Right lobe of liver (tissue), 6 donors: ENCODE measurements around the gene UBE2G2. TPM values are rescaled to one million over a fixed set of nuclear protein-coding genes. Genes with fewer than 3 reads are reported as not detected.
A peak's percentile ranks its signal among the peaks of the same experiment; 100 is the strongest.

ENCODE experiments used
- ATAC-seq, 4 donors: fragments of 200-7000 bp; cut with Tn5 transposase; one replicate each; pipeline ENCODE4 v1.9.1; 2020; ENCODE audit warnings: mild to moderate bottlenecking in 4 of 4, moderate library complexity in 4 of 4
- DNase-seq, 3 donors: peaks; one replicate each; pipeline ENCODE4 v3.0.0-alpha.2; 2020
- H3K27ac ChIP-seq, 3 donors: fragments of 200-600 bp; one replicate each; pipeline ENCODE4 v1.8.0; 2022
- H3K27me3 ChIP-seq, 2 donors: fragments of 200-600 bp; one replicate each; pipeline ENCODE4 v1.8.0; 2022
- H3K36me3 ChIP-seq, 4 donors: fragments of 200-600 bp; sonication (generic) in 1 of 4; one replicate each; pipeline versions ENCODE4 v1.5.1 to v1.8.0; 2017 to 2022; ENCODE audit warnings: control low read depth in 1 of 4
- H3K4me1 ChIP-seq, 4 donors: fragments of 200-600 bp; sonication (generic) in 1 of 4; one replicate each; pipeline versions ENCODE4 v1.5.1 to v1.8.0; 2017 to 2022; ENCODE audit warnings: control low read depth in 1 of 4
- H3K4me3 ChIP-seq, 3 donors: fragments of 200-600 bp; one replicate each; pipeline ENCODE4 v1.8.0; 2022
- H3K9me3 ChIP-seq, 4 donors: fragments of 200-600 bp; sonication (generic) in 1 of 4; one replicate each; pipeline versions ENCODE4 v1.5.1 to v1.8.0; 2017 to 2022; ENCODE audit warnings: control low read depth in 1 of 4
- CTCF ChIP-seq, 4 donors: fragments of 200-600 bp in 3 of 4; fragments of 450-650 bp in 1 of 4; IDR thresholded peaks; one replicate each; pipeline versions ENCODE4 v1.5.1 to v1.8.0; 2016 to 2022; ENCODE audit warnings: antibody characterized with exemption in 4 of 4, mild to moderate bottlenecking in 2 of 4
- POLR2A ChIP-seq: fragments of 450-650 bp; IDR thresholded peaks from one replicate; pipeline ENCODE4 v1.6.1; 2017; ENCODE audit warnings: antibody characterized with exemption, mild to moderate bottlenecking
- WGBS: methylation state at CpG from one replicate; pipeline ENCODE4 v1.1.6; 2018; ENCODE audit warnings: low coverage, low lambda C conversion rate; ENCODE audit not compliant: insufficient coverage; ENCODE audit errors: missing lambda C conversion rate; 5-methylcytosine and 5-hydroxymethylcytosine counted together
- intact Hi-C, 2 donors: fragments of 100-400 bp; cut with DNase I; formaldehyde crosslinking; loops; one replicate each; pipeline versions ENCODE4 v1.11.2 to v1.14.1; 2022
- total RNA-seq, 6 experiments: library from RNA; depleted of rRNA in 2 of 6; stranded (reverse); fragments of >200 nt in 2 of 6; fragmentation: NEBNext Ultra II Directional in 3 of 6; extraction: Animal tissue kit (Norgen Biotek cat#: 25700) in 3 of 6; gene quantifications; one replicate each; pipeline versions ENCODE4 v1.1.0 to v1.2.4, GENCODE V29; 2016 to 2023
- donor health status: DM: no; HTN: yes; CAD: no.
- donor health status: DM: no; HTN: no; CAD: no.
- donor health status: DM: no; HTN: no; CAD: no.
- donor health status: DM: no; HTN: yes; CAD: no.
- donor health status: DM: no; HTN: yes; CAD: no.

UBE2G2 gene
- total RNA-seq, 6 experiments from 2014 or later, result 41.5 to 54.6 (median 49.9) TPM

GRCh38 chr21:44792702-44793591, 8.7 kb downstream of the UBE2G2 start:
- H3K27ac ChIP-seq, result no peak overlapping the region
- intact Hi-C loops, result loop anchor here in 1 of 2 donors (10.0 kb wide), 1 partner anchor 278 kb away; no protein-coding TSS in a partner anchor
- peak; percentile 96 to 99 (median 97) for ATAC-seq

GRCh38 chr21:44791993-44792392, 9.6 kb downstream of the UBE2G2 start:
- DNase-seq (peak in 1 of 3 donors; percentile 32), ATAC-seq (no peak)
- no peaks in the 10 kb centered on the region for H3K9me3 ChIP-seq
- H3K4me3 ChIP-seq, result no peak overlapping the region
- 77% methylated on average over 5 of the region's 5 CpGs for WGBS
- H3K4me1 ChIP-seq, result peaks cover 0 to 26% (median 9%) of the 10 kb centered on the region in 4 donors
- H3K36me3 ChIP-seq, result peaks cover 0 to 3% (median 0%) of the 10 kb centered on the region in 4 donors
- H3K27me3 ChIP-seq, result no peaks in the 10 kb centered on the region
- intact Hi-C loops, result loop anchor here in 1 of 2 donors (10.0 kb wide), 1 partner anchor 277 kb away; no protein-coding TSS in a partner anchor
- no peak overlapping the region for H3K27ac ChIP-seq
- TF ChIP-seq CTCF (IDR thresholded peaks at IDR 0.05) (no peak), POLR2A (no peak)

More at GRCh38 chr21:44792702-44793591, 8.7 kb downstream of the UBE2G2 start:
- Histone ChIP-seq H3K27me3 (no peaks in the 10 kb centered on the region), H3K36me3 (peaks cover 0 to 3% (median 0%) of the 10 kb centered on the region in 4 donors), H3K4me3 (no peak overlapping the region), H3K4me1 (peaks cover 0 to 26% (median 9%) of the 10 kb centered on the region in 4 donors), H3K9me3 (no peaks in the 10 kb centered on the region)
- WGBS, result 12% methylated on average over 10 of the region's 10 CpGs
- TF ChIP-seq POLR2A (no peak), CTCF (IDR thresholded peaks at IDR 0.05) (peak; percentile 80 to 85 (median 84))
- DNase-seq, result peak in 2 of 3 donors; percentile 65 to 68

- Histone ChIP-seq H3K4me1 (peaks cover 0 to 30% (median 11%) of the 10 kb centered on the region in 4 donors), H3K9me3 (no peaks in the 10 kb centered on the region), H3K36me3 (peaks cover 0 to under 1% (median 0%) of the 10 kb centered on the region in 4 donors), H3K4me3 (no peak overlapping the region), H3K27me3 (no peaks in the 10 kb centered on the region), H3K27ac (no peak overlapping the region)
- TF ChIP-seq POLR2A (no peak), CTCF (IDR thresholded peaks at IDR 0.05) (no peak)
- ATAC-seq, result peak in 2 of 4 donors; percentile 14 to 37
- DNase-seq, result peak in 1 of 3 donors; percentile 82
- intact Hi-C loops, result loop anchor here in 1 of 2 donors (10.0 kb wide), 1 partner anchor 276 kb away; no protein-coding TSS in a partner anchor
- WGBS, result 60% methylated on average over 1 of the region's 5 CpGs
Observed at GRCh38 chr21:44791246-44791645, 10.4 kb downstream of the UBE2G2 start.

GRCh38 chr21:44790368-44790767, 11.3 kb downstream of the UBE2G2 start:
- intact Hi-C loops, result loop anchor here in 1 of 2 donors (10.0 kb wide), 1 partner anchor 276 kb away; no protein-coding TSS in a partner anchor
- no peak overlapping the region for H3K4me3 ChIP-seq
- H3K27me3 ChIP-seq, result no peaks in the 10 kb centered on the region
- H3K36me3 ChIP-seq, result no peaks in the 10 kb centered on the region
- no peak for ATAC-seq
- no peak overlapping the region for H3K27ac ChIP-seq
- peak in 1 of 3 donors; percentile 6 for DNase-seq
- WGBS, result 85% methylated on average over 2 of the region's 3 CpGs
- no peaks in the 10 kb centered on the region for H3K9me3 ChIP-seq
- peaks cover 0 to 39% (median 14%) of the 10 kb centered on the region in 4 donors for H3K4me1 ChIP-seq
- TF ChIP-seq POLR2A, result no peak
- TF ChIP-seq CTCF (IDR thresholded peaks at IDR 0.05), result no peak
